Measurements from ENCODE around the gene AADACL4. TPM values are rescaled to one million over a fixed set of nuclear protein-coding genes. Genes with fewer than 3 reads are reported as not detected.

AADACL4 gene
- not detected for total RNA-seq

DNA sequence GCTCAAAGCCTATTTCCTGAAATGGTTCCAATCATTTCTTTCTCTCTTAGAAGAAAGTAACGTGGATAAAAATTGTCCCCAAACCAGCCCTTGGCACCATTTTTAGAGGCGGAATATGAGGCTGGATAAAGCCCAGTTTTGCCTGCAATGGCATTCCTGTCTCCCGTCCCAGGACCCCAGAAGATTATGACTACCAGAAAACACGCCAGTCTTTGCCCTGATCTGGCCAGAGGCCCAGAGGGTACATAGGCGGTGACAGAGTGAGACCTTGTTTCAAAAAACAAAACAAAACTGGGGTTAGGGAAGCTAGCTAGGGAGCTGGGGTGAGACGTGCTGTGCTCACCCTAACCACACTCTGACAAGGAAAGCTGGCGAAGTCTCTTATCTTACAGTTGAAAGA is at the start of gene AADACL4:
AADACL4 (plus strand) TSS at position 301 of the 400 bp plus-strand sequence. CDS start 462 bp downstream, outside the sequence.
- Histone ChIP-seq H3K4me1 (no peaks in the 10 kb centered on the region), H3K27ac (no peak within 1 kb of the TSS), H3K27me3 (no peaks in the 10 kb centered on the region), H3K36me3 (no peaks in the 10 kb centered on the region), H3K4me3 (no peak within 1 kb of the TSS), H3K9me3 (peaks cover 0 to 16% (median 5%) of the 10 kb centered on the region in 4 donors)
- TF ChIP-seq, protein P1, sequence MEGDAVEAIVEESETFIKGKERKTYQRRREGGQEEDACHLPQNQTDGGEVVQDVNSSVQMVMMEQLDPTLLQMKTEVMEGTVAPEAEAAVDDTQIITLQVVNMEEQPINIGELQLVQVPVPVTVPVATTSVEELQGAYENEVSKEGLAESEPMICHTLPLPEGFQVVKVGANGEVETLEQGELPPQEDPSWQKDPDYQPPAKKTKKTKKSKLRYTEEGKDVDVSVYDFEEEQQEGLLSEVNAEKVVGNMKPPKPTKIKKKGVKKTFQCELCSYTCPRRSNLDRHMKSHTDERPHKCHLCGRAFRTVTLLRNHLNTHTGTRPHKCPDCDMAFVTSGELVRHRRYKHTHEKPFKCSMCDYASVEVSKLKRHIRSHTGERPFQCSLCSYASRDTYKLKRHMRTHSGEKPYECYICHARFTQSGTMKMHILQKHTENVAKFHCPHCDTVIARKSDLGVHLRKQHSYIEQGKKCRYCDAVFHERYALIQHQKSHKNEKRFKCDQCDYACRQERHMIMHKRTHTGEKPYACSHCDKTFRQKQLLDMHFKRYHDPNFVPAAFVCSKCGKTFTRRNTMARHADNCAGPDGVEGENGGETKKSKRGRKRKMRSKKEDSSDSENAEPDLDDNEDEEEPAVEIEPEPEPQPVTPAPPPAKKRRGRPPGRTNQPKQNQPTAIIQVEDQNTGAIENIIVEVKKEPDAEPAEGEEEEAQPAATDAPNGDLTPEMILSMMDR (IDR thresholded peaks at IDR 0.05) = no peak
- no peak for TF ChIP-seq POLR2A (IDR thresholded peaks at IDR 0.05)
- no peak for DNase-seq

GRCh38 chr1:12594490-12594889 is 49.4 kb upstream of the AADACL4 start:
- Histone ChIP-seq H3K36me3 (peaks cover 0 to 11% (median 0%) of the 10 kb centered on the region in 3 donors), H3K4me3 (peak overlapping the region in 2 of 4 donors; percentile 42 to 44), H3K27me3 (no peaks in the 10 kb centered on the region), H3K4me1 (peaks cover 7 to 70% (median 15%) of the 10 kb centered on the region in 4 donors), H3K9me3 (no peaks in the 10 kb centered on the region), H3K27ac (peak overlapping the region; percentile 43 to 87 (median 76))
- TF ChIP-seq, protein P1 (IDR thresholded peaks at IDR 0.05) = no peak
- no peak for TF ChIP-seq POLR2A (IDR thresholded peaks at IDR 0.05)
- no peak for DNase-seq

- no peak for TF ChIP-seq POLR2A (IDR thresholded peaks at IDR 0.05)
- TF ChIP-seq, protein P1 (IDR thresholded peaks at IDR 0.05) = no peak
- peaks cover 0 to 11% (median 0%) of the 10 kb centered on the region in 3 donors for H3K36me3 ChIP-seq
- DNase-seq = peak; percentile 46 to 72 (median 64)
- no peaks in the 10 kb centered on the region for H3K9me3 ChIP-seq
- H3K4me1 ChIP-seq = peaks cover 7 to 77% (median 16%) of the 10 kb centered on the region in 4 donors
- H3K27ac ChIP-seq = peak overlapping the region; percentile 61 to 87 (median 76)
- peak overlapping the region; percentile 25 to 44 (median 39) for H3K4me3 ChIP-seq
- no peaks in the 10 kb centered on the region for H3K27me3 ChIP-seq
These were observed 48.7 kb upstream of the AADACL4 start for GRCh38 chr1:12594966-12595756.

GRCh38 chr1:12595757-12596006 is 48.2 kb upstream of the AADACL4 start:
- DNase-seq = peak in 1 of 3 donors; percentile 85
- Histone ChIP-seq H3K4me1 (peaks cover 7 to 82% (median 18%) of the 10 kb centered on the region in 4 donors), H3K4me3 (peak overlapping the region; percentile 25 to 44 (median 39)), H3K9me3 (no peaks in the 10 kb centered on the region), H3K27ac (peak overlapping the region; percentile 61 to 87 (median 76)), H3K27me3 (no peaks in the 10 kb centered on the region), H3K36me3 (peaks cover 0 to 11% (median 0%) of the 10 kb centered on the region in 3 donors)
- no peak for TF ChIP-seq POLR2A (IDR thresholded peaks at IDR 0.05)
- TF ChIP-seq, protein P1 (IDR thresholded peaks at IDR 0.05) = no peak

DNA sequence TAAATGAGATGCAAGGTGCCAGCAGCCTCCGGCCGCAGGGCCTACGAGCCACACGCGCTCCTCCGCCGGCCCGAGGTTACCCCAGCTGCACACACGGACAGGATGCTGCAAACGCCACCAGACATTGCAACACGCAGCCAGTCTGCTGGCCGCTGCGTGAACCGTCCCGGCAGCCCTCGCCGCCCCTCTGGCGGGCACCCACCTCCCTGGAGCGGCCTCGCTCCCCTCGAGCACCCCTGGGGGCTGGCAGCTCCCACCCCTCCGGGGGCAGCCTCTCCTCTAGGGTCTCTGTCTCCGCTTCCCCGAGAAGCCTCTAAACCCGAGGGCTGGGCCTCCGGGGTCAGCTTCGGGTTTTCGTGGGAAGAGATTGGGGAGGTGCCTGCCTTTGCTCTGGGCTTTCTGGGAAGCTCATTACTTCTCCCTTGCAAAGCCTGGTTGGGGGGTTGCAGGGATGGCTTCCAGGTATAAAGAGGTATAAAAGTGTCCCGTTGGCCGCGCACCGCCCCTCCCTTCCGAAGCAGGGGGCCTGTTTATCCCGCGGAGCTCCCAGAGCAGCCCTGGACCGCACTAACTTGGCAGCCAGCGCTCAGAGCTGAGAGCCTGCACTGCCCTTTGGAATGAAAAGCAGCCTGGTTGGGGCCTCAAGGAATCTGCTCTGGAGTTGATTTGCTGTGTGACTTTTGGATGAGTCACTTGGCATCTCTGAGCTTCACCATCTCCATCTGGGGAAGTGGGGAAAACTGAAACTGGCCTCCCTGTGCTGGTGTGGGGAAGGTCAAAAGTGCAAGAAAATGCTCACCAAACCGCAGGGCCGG is 47.7 kb upstream of the AADACL4 start:
- peak in 2 of 3 donors; percentile 75 to 92 for DNase-seq
- peak overlapping the region; percentile 61 to 87 (median 76) for H3K27ac ChIP-seq
- no peaks in the 10 kb centered on the region for H3K9me3 ChIP-seq
- TF ChIP-seq, protein P1 (IDR thresholded peaks at IDR 0.05) = no peak
- no peak for TF ChIP-seq POLR2A (IDR thresholded peaks at IDR 0.05)
- no peaks in the 10 kb centered on the region for H3K27me3 ChIP-seq
- peak overlapping the region; percentile 25 to 44 (median 39) for H3K4me3 ChIP-seq
- peaks cover 7 to 83% (median 19%) of the 10 kb centered on the region in 4 donors for H3K4me1 ChIP-seq
- peaks cover 0 to 11% (median 0%) of the 10 kb centered on the region in 3 donors for H3K36me3 ChIP-seq
